Activated T-cell treated with anti-CD3 and anti-CD28 coated beads for 48 hours (primary cell): ENCODE measurements around the gene KIT.

Experiments used
- DNase-seq: peaks from one replicate; pipeline ENCODE4 v3.0.0-alpha.2; 2020; ENCODE audit warnings: low read depth

The KIT gene

DNA sequence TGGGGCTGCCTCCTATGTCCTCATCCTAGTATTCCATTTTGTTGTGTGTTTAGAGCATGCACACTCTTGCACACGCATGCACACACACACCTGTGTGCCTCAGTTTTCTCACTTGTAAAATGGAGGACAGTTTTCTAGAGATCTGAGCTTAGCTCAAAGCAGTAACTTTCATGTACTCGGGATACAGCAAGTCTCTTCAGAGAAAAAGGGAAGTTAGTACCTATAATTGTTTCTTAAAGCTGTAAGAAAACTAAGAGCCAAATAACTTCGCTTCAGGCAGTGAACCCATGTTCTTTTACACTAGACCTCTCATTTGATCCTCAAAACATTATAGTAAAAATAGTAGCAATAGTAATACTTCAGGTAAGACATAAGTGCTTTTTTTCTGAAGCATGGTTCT is 49.6 kb downstream of the KIT start:
- no peak for DNase-seq

DNA sequence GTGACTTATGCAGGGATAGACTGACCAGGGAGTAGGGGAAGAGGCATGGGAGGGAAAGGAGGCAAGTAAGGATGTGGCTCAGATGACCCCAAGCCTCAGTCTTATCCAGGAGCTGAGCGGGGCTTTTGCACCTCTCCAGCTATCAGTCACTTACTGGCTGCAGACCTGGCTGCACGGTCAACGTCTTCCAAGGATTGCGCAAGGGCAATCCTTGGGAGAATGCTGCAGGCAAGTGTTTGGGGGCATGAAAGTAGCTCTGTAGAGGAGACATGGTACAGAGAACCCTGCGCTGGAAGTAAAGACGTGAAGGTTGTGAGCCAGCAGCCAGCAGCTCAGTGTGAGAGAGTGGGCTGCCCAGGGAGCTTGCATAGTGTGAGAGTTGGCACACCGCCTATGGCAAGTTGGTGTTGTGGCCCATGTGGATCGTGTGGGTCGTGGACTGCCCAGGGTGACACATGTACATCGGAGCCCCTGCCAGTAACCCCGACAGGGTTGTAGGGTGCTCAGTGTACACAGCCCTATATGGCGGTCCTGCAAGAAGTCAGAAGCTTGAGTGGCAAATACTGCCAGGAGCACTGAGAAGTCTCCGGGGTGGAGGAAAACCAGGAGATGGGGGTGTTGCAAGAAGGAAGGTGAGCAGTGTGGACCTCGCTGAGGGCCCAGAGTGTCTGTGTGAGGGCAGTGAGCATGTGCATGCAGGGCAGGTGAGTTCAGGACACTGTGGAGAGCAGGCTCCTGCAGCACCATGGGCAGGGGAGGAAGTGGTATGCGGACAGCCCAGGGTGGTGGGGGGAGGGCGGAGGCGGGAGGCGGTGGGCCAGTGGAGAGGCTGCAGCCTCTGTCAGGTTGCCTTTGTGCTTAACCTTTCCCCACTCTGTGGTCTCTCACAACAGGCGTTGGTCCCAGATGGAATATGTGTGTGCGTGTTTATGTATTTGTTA is 50.9 kb downstream of the KIT start:
- no peak for DNase-seq

DNA sequence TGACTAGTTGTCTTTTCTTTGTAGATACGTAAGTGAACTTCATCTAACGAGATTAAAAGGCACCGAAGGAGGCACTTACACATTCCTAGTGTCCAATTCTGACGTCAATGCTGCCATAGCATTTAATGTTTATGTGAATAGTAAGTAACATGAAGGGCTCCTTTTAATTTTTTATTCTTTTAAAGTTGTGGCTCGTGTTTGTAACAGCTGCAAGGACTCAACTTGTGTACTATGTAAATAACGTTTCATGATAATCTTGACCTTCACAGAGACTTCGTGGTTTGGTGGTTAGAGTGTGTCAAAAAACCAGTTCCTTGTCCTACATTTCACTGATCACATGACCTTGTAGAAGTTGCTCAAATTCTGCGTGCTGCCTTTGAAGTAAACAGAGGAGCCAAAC is 51.6 kb downstream of the KIT start:
- no peak for DNase-seq

DNA sequence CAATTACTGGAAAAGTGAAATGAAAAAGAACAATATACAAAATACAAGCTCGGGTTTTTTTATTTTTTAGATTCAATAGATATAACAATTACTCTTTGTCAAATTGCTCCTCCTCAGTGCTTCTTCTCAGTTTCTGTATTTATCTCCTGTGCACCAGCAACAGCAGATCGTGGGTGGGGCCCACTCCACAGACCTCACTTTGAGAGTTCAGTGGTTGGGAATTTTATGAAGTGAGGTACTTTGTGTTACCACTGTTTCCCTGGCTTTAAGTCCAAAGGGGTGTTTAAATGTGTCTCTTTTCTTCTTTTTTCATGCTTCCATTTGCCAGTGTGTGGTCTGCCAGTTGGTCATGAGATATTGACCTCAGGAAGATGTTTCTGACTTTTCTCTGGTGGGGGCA is 54.4 kb downstream of the KIT start:
- DNase-seq: no peak

DNA sequence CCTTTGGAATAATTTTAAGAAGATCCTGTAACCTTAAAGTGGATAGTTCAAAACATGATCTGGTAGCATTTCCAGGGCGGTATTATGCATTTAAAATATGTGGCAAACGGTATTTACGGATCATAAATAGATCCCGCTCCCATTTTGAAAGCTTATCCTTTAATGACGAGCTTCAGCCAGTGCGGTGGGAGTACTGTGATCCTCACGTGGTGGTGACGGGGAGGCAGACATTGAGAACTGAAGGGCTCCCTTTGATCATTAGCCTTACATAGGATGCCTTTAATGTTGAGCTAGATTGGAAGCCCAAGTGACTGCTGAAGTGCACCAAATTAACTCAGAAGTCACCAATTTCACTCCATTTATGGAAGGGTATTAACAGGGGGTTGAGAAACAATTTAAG is 56.9 kb downstream of the KIT start:
- DNase-seq: no peak

DNA sequence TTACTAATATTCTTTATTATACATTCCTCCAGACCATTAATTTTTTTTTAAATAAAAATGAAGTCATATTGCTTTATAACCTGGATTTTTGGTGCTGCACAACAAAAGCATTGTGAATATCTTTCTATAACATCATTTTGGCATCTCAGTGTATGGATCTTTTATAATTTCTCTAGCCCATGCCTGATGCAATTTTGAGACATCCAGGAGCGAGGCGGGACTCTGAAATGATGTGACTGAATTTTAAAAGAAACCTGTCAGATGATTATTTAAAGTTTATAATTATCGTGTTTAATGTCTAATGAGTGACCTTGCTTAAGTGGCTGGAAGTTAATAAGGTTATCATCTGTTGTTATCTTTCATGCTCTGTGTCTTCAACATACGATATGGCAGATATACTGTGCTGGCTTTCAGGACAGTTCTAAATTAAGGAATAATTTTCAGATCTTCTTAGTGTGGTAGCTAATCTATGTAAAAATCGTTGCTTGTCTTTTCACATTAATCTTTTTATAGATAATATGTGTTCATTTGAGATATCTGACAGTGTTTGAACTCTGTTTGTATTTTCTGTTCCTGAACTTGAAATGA is 58.8 kb downstream of the KIT start:
- DNase-seq: no peak

DNA sequence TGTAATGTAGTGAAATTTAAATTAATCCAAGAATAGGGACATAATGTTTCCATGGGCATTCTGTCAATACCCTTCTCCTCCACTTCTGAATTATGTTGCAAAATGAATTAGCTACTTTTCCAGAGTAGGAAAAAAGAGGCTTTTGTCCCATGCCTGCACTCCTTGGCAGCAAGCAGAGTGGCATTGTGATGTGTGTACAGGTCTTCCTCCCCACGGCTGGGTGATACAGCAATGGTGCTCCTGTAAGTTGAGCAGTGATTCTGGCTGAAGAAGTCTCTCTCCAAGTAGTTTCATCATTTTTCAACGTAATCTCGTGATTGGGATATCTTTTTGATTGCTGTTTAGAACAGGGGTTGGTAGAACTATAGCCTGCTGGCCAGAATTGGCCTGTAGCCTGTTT is 59.9 kb downstream of the KIT start:
- DNase-seq: no peak

DNA sequence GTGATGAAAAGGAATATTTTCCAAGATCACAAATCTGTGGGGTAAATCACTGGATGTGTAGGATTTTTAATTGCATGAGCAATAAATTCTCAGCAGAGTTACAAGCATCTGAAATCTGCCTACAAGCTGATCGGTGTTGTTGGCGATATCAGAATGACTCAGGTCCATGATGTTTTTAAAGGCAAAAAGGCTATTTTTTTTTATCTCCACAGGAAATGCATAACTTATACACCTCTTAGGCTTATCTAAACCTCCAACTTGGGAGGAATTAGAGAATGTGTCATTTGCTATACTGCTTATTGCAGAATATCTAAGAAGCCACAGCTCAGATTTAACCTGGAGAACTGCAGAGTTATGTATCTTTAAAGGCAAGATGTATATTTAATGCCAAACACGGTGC is 61.6 kb downstream of the KIT start:
- DNase-seq: no peak

DNA sequence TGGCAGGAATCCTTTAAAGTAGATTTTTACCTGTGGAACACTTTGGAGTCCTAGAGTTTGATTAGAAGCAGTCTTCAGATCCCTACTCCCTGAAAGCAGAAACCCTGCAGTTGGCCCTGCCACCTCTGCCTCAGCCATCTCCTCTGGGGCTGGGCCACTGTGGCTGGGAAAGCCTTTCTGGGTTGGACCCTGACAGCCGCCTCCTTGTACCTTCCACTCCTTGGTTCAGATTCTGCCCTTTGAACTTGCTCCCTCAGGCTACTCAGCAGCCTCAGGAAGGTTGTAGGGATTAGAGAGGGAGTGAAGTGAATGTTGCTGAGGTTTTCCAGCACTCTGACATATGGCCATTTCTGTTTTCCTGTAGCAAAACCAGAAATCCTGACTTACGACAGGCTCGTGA is 65.5 kb downstream of the KIT start:
- DNase-seq: no peak

DNA sequence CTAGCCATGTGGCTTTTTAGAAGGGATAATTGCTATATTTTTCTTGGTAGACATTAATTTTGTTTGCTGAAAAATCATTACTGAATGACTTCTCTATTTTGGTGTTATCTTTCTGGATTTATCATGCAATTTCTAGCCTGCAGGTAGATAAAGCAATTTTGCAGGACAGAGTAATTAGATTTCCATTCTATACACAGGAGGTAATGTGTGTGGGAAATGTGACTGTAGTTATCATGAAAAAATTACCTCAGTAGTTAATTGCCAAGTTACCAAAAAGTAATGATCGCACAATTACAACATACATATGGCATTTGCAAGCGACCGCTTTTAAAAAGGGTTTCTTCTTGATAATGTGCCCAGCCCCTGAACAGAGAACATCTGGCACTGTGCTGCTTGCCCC is 66.1 kb downstream of the KIT start:
- DNase-seq: no peak

DNA sequence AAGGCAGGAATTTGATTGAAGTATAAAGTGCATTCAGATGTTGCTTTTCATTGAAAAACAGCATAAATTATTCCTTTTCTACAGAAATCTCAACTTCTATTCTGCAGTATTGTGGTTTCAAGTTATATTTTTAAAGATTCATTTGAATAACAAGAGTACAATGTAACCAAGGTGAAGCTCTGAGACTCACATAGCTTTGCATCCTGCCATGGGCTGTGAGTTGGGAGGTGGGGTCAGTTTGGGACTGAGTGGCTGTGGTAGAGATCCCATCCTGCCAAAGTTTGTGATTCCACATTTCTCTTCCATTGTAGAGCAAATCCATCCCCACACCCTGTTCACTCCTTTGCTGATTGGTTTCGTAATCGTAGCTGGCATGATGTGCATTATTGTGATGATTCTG is 69.2 kb downstream of the KIT start:
- no peak for DNase-seq

DNA sequence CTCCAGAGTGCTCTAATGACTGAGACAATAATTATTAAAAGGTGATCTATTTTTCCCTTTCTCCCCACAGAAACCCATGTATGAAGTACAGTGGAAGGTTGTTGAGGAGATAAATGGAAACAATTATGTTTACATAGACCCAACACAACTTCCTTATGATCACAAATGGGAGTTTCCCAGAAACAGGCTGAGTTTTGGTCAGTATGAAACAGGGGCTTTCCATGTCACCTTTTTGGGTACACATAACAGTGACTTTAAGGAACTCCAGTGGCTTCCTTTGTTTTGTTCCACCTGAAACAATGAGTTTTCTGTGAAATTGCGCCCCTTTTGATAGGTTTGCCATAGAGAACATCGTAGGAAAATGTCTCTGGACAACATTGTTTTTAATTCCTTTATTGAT is 69.6 kb downstream of the KIT start:
- no peak for DNase-seq

DNA sequence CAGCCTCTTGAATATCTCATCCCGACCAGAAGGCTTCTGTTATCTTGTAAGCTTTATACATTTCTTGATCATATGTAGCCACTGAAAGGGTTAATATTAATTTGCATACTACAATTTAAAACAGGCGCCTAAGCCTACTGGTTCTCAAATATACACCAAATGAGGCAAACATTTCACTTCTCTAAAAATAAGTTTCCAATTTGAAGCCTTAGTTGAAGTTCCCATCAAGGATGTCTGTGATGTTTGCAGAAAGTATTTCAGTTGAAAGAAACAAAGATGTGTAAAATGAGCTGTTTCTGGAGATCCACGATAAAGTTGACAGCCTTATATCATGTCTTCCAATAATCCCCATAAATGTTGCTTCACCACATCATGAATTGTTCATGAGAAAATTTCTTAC is 70.6 kb downstream of the KIT start:
- no peak for DNase-seq

DNA sequence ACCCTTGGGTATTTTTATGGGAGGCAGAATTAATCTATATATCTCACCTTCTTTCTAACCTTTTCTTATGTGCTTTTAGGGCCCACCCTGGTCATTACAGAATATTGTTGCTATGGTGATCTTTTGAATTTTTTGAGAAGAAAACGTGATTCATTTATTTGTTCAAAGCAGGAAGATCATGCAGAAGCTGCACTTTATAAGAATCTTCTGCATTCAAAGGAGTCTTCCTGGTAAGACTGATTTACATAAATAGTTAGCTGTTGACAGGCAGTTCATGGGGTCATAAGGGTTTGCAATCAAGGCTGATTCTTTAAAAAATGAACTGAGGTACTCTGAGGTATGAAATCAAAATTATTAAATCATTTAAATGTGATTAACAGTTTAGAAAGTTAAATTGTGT is 71.5 kb downstream of the KIT start:
- DNase-seq: no peak

DNA sequence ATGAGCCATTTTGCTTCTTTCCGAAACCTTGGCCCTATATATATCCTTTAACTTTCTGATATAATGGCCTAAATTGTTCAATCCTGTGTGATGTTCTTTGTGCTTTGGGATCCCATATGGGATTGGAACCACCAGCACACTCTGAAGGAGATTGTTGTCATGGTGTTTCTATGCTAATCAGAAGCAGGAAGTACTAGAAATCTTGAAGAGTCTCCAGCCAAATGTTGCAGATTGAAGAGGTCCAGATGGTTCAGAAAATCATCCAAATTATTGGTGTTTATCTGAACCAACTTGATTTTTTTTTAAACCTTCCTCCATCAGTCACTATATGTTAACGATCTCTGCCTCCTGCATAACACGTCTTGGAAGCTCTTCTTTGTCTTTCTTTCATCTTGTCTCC is 72.8 kb downstream of the KIT start:
- no peak for DNase-seq

DNA sequence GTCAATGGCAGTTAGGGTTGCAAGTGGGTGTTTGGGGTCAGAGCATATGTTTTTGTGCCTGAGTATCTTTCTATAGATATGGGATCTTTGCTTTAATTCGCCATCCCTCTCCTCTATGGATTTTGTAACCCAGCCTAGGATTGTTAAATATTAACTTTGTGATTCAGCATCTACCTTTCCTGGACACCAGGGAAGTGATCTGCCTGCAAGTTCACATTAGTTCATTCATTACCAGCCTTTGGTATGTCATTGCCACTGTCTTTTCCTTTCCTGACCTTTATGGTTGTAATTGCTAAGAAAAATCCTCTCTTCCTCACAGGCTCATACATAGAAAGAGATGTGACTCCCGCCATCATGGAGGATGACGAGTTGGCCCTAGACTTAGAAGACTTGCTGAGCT is 73.8 kb downstream of the KIT start:
- DNase-seq: no peak

DNA sequence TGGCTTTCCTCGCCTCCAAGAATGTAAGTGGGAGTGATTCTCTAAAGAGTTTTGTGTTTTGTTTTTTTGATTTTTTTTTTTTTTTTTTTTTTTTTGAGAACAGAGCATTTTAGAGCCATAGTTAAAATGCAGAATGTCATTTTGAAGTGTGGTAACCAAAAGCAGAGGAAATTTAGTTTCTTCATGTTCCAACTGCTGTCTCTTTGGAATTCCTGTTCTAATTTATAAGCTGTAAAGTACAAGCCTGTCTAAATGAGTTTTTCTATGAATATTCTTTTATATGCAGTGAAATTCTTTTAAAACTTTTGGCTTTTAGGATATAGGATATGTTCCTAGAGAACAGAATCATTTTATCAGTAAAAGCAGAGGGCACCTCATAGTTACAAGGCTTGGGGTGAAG is 74.2 kb downstream of the KIT start:
- DNase-seq: no peak

DNA sequence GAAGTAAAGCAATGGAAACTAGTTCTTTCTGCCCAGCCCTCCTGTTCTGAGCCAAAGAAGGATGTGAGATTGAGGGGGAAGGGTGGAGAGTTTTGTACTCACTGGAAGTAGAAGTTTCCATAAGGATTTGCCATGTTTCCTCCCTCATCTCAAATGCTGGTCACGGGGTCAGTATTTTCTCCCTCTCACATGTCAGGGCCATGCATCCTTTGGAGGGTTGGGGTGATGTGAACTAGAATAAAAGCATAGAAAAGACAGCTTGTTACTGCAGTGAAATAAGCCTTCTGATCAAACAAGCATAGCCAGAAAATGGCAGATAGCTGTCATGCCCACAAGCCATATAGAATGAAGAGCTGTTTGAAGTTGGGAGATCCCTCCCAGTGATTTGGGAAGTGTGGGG is 79.7 kb downstream of the KIT start:
- no peak for DNase-seq

DNA sequence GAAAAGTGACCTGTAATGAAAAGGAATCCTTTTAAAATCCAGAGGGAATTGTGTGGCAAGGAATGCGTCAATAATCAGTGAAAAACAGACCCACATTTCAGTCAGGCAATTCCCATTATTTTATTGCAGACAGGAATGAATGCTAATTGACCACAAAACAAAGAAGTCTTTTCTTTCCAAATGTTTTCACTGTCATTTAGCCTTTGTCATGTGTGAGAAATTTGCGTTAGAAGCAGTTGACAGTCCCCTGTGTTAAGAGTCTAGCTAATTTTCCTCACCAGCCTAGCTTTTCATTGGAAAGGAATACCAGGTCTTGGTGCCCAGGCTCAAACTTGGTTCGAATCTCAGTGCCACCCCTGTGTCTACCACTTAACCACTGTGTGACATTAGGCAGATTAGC is 83.4 kb downstream of the KIT start:
- no peak for DNase-seq

DNA sequence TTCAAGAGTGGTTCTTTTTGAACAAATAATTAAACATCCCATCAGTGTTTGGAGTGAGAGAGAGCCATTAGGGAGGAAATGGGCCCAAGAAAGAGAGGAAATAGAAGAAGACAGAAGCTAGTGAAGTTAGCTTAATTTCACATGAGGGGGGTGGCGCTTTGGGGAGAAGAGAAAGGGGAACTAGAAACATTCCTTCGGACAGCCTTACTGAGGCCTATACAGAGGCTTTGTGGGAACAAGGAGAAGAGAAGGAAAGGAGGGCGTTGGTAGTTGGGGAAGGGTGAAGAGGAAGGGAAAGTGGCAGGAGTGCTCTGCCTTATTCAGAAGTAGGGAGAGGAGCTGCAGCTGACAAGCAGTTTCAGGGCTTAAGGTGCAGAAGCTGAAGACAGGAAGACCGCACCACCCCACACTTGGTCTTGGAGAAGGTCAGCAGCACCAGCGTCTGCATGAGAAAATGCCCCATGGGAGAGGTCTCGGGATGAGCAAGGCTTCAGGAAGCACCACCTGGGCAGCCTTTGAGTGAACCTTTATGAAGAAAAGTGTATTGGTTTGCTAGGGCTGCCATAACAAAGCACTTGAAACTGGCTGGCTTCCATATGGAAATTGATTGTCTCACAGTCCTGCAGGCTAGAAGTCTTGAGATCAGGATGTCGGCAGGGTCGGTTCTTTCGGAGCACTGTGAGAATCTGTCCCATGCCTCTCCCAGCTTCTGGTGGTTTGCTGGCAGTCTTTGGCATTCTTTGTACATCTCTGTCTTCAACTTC is 85.1 kb downstream of the KIT start:
- DNase-seq: no peak

DNA sequence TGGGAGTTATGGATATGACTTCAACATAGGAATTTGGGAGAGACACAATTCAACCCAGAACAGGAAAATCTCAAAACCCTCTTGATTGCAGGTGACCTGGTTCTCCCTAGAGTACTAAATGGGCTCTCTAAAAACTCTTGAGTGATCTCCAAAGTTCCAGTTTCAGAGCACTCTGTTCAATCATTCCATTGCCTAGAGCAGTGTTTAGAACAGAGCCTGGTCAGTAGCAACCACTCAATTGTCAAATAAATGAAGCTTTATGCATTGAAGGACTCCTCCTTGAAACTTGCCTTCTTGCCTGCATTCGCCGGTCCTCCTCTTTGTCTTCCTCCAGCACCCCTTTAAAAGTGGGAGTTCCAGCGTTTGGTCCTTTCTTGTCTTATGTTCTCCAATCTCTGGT is 85.8 kb downstream of the KIT start:
- no peak for DNase-seq

DNA sequence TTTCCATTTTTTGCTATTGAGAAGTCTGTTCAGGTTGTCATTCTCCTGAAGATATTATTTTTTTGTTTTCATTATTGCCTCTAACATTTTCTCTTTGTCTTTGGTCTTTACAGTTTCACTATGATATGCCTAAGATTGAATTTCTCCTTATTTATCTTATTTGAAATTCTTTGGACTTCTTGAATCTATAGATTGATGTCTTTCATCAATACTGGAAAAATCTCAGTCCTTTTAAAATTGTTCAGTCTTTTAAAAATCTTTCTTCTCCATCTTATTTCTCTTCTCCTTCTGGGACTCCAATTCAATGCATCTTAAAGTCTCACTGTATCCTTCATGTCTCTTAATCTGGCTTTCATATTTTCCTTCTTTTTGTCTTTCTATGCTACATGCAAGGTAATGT is 86.7 kb downstream of the KIT start:
- DNase-seq: no peak
